Dermis lymphatic vessel endothelial cell (primary cell): Measurements from ENCODE around the gene SH2D5. TPM values are rescaled to one million over a fixed set of nuclear protein-coding genes. Genes with fewer than 3 reads are reported as not detected.

Experiments used
- total RNA-seq: library from RNA; depleted of rRNA; stranded (reverse); fragments of >200 nt; gene quantifications from 2 replicates; pipeline ENCODE4 v1.2.1, GENCODE V29; 2014

The SH2D5 gene
- total RNA-seq, result 0.11 and 0.17 TPM in 2 replicates

GRCh38 chr1:20732588-20733359, at the start of gene SH2D5:
TSS of gene SH2D5 (minus strand) at chr1:20732703. CDS start at chr1:20728044, 4,659 bp downstream.

GRCh38 chr1:20717452-20718342, 14.8 kb downstream of the SH2D5 start, which contains the start of gene KIF17:
TSS of gene KIF17 (minus strand) at chr1:20718007. CDS start at chr1:20717706, 301 bp downstream.

Other genes starting within 250 kb of the SH2D5 start
- 0.33 and 0.60 TPM in 2 replicates for gene CAMK2N1, start 246.5 kb downstream of the SH2D5 start, total RNA-seq
- gene MUL1, start 224.6 kb downstream of the SH2D5 start, total RNA-seq, result 22.2 and 28.0 TPM in 2 replicates
- gene FAM43B, start 180.1 kb downstream of the SH2D5 start, total RNA-seq, result not detected in 2 replicates
- 0.43 and 0.95 TPM in 2 replicates for gene CDA, start 143.6 kb downstream of the SH2D5 start, total RNA-seq
- gene PINK1, start 99.2 kb downstream of the SH2D5 start, total RNA-seq, result 79.5 and 96.4 TPM in 2 replicates
- gene DDOST, start 71.3 kb downstream of the SH2D5 start, total RNA-seq, result 319 and 341 TPM in 2 replicates
- gene KIF17, start 14.7 kb downstream of the SH2D5 start, total RNA-seq, result 23.4 and 24.5 TPM in 2 replicates
- gene HP1BP3, start 54.6 kb upstream of the SH2D5 start, total RNA-seq, result 218 and 251 TPM in 2 replicates